T47D (cell line): ENCODE data around the gene CAMK4.
"Not testable (repeated sequence)": the region's sequence is repeated elsewhere in the genome, so short reads cannot be mapped to it uniquely, and the experiment has no call there.

Source experiments
- DNase-seq, 2 experiments: peaks; one replicate each; pipeline versions ENCODE4 v3.0.0 to v3.0.0-alpha.2; 2011 to 2012; ENCODE audit warnings: low read depth in 1 of 2, low spot score in 1 of 2
- JUND ChIP-seq: IDR thresholded peaks from 2 replicates; pipeline ENCODE4 v1.6.1; 2012; ENCODE audit warnings: low read depth
- in situ Hi-C: cut with HindIII; loops from 2 replicates; pipeline ENCODE4 v1.10.0; 2016; ENCODE audit warnings: low sequenced_read_pairs, low pct_unique_long_range_greater_than_20kb

Gene CAMK4

GRCh38 chr5:111311666-111312065, 87.5 kb downstream of the CAMK4 start:
- no peak for TF ChIP-seq JUND
- in situ Hi-C loops: no loop called here
- no peak for DNase-seq

GRCh38 chr5:111313017-111313724, 89.0 kb downstream of the CAMK4 start:
- in situ Hi-C loops: no loop called here
- TF ChIP-seq JUND: no peak
- no peak for DNase-seq

GRCh38 chr5:111320953-111321352, 96.8 kb downstream of the CAMK4 start:
- in situ Hi-C loops: no loop called here
- TF ChIP-seq JUND: no peak
- DNase-seq: no peak

GRCh38 chr5:111321376-111321775, 97.2 kb downstream of the CAMK4 start:
- no peak for DNase-seq
- in situ Hi-C loops: no loop called here
- no peak for TF ChIP-seq JUND

- no peak for TF ChIP-seq JUND
- in situ Hi-C loops: no loop called here
- no peak for DNase-seq
Measured at GRCh38 chr5:111326551-111326950, 102.4 kb downstream of the CAMK4 start.

- no peak for TF ChIP-seq JUND
- DNase-seq: no peak
- in situ Hi-C loops: no loop called here
Measured at GRCh38 chr5:111337133-111337532, 112.9 kb downstream of the CAMK4 start.

- DNase-seq: no peak
- in situ Hi-C loops: no loop called here
- no peak for TF ChIP-seq JUND
Measured at GRCh38 chr5:111337688-111338087, 113.5 kb downstream of the CAMK4 start.

GRCh38 chr5:111345731-111346130, 121.5 kb downstream of the CAMK4 start:
- DNase-seq: no peak
- in situ Hi-C loops: no loop called here
- TF ChIP-seq JUND: no peak

- no peak for DNase-seq
- in situ Hi-C loops: no loop called here
Measured at GRCh38 chr5:111347021-111347420, 122.8 kb downstream of the CAMK4 start.

GRCh38 chr5:111348661-111349329, 124.6 kb downstream of the CAMK4 start:
- DNase-seq: no peak
- no peak for TF ChIP-seq JUND
- in situ Hi-C loops: no loop called here

More at GRCh38 chr5:111347021-111347420, 122.8 kb downstream of the CAMK4 start:
- TF ChIP-seq JUND: no peak

GRCh38 chr5:111349429-111349828, 125.2 kb downstream of the CAMK4 start:
- no peak for DNase-seq
- in situ Hi-C loops: no loop called here
- TF ChIP-seq JUND: no peak

- TF ChIP-seq JUND: no peak
- in situ Hi-C loops: no loop called here
- DNase-seq: no peak
Measured at GRCh38 chr5:111353035-111353434, 128.9 kb downstream of the CAMK4 start.

GRCh38 chr5:111358726-111359125, 134.5 kb downstream of the CAMK4 start:
- in situ Hi-C loops, DNase-seq: not testable (repeated sequence)

GRCh38 chr5:111360173-111360572, 136.0 kb downstream of the CAMK4 start:
- no peak for DNase-seq

More at GRCh38 chr5:111360173-111360572, 136.0 kb downstream of the CAMK4 start:
- in situ Hi-C loops: no loop called here
- TF ChIP-seq JUND: no peak
